ENCODE measurements around the gene ADARB1.

DNA sequence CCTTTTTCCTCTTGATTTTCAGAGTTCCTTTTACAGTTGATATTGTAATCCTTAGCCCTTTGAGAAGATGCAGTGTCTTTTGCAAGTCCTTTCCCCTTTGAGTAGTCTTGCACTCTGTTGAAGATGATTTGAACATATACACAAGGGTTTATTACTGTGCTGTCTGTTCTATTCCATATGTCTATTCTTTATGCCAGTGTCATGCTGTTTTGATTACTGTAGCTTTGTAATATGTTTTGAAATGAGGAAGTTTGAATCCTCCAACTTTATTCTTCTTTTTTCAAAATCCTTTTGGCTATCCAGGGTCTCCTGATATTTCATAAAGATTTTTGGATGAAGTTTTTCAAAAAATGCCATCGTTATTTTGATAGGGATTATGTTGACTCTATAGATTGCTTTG, 112.3 kb downstream of the ADARB1 start:
- TF ChIP-seq, protein P1, sequence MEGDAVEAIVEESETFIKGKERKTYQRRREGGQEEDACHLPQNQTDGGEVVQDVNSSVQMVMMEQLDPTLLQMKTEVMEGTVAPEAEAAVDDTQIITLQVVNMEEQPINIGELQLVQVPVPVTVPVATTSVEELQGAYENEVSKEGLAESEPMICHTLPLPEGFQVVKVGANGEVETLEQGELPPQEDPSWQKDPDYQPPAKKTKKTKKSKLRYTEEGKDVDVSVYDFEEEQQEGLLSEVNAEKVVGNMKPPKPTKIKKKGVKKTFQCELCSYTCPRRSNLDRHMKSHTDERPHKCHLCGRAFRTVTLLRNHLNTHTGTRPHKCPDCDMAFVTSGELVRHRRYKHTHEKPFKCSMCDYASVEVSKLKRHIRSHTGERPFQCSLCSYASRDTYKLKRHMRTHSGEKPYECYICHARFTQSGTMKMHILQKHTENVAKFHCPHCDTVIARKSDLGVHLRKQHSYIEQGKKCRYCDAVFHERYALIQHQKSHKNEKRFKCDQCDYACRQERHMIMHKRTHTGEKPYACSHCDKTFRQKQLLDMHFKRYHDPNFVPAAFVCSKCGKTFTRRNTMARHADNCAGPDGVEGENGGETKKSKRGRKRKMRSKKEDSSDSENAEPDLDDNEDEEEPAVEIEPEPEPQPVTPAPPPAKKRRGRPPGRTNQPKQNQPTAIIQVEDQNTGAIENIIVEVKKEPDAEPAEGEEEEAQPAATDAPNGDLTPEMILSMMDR (IDR thresholded peaks at IDR 0.05): no peak
- TF ChIP-seq POLR2AphosphoS5 (IDR thresholded peaks at IDR 0.05): no peak
- TF ChIP-seq POLR2A (IDR thresholded peaks at IDR 0.05): no peak

Measured in stomach (tissue), 4 donors.